GM21526 (cell line): ENCODE data around the gene NPM1.
A peak's percentile ranks its signal among the peaks of the same experiment; 100 is the strongest.
"Not testable (repeated sequence)": the region's sequence is repeated elsewhere in the genome, so short reads cannot be mapped to it uniquely, and the experiment has no call there.

Experiments
- ATAC-seq: cut with Tn5 transposase; IDR thresholded peaks from one replicate; pipeline ENCODE4 v1.9.1; 2021; ENCODE audit warnings: moderate library complexity; ENCODE audit not compliant: unreplicated experiment, low FRiP score

The NPM1 gene

DNA sequence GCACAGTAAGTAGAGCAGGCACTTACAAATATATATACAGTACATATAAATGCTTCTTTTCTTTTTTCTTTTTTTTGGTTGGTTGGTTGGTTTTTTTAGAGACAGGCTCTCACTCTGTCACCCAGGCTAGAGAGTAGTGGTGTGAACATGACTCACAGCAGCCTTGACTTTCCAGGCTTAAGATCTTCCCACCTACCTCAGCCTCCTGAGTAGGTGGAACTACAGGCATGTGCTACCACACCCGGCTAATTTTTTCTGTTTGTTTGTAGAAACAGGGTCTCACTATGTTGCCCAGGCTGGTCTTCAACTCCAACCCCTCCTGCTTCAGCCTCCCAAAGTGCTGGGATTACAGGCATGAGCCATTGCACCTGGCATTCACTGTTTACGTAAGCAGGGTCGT lies 2.6 kb upstream of the NPM1 start:
- not testable (repeated sequence) for ATAC-seq

DNA sequence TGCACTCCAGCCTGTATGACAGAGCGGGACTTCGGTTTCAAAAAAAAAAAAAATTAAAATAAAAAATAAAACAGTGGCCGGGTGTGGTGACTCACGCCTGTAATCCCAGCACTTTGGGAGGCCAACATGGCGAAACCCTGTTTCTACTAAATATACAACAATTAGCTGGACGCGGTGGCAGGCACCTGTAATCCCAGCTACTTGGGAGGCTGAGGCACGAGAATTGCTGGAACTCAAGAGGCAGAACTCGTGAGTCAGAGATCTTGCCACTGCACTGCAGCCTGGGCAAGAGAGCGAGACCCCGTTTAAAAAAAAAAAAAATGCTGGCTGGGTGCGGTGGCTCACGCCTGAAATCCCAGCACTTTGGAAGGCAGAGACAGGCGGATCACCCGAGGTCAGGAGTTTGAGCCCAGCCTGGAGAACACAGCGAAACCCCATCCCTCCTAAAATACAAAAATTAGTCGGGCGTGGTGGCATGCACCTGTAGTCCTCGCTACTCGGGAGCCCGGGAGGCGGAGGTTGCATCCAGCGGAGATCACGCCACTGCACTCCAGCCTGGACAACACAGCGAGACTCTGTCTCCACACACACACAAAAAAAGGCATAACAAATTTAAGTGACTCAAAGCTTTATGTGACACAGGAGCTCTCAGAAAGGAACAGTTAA lies 1.5 kb upstream of the NPM1 start:
- no peak for ATAC-seq

DNA sequence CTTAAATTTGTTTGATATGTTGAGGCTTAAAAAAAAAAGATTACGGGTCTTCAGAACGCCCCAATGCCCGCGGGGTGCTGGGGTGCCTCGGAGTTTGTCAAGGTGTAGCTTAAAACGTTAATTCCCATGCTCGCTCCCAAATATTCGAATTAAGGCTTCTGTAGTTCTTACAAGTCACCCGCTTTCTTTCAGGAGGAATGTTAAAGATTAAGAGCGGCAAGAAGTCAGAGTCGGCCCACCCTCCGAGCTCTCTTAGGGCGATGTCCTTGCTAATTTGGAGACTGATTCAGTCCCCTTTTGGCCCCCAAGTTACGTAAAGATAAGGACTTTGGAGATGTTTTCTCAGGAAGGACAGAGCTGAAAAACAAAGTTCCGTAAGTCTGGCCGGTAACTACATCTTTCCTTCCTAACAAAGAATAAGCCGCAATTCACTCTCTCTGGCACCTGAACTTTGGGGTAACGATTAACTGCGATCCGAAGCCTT lies 746 bp upstream of the NPM1 start:
- no peak for ATAC-seq

DNA sequence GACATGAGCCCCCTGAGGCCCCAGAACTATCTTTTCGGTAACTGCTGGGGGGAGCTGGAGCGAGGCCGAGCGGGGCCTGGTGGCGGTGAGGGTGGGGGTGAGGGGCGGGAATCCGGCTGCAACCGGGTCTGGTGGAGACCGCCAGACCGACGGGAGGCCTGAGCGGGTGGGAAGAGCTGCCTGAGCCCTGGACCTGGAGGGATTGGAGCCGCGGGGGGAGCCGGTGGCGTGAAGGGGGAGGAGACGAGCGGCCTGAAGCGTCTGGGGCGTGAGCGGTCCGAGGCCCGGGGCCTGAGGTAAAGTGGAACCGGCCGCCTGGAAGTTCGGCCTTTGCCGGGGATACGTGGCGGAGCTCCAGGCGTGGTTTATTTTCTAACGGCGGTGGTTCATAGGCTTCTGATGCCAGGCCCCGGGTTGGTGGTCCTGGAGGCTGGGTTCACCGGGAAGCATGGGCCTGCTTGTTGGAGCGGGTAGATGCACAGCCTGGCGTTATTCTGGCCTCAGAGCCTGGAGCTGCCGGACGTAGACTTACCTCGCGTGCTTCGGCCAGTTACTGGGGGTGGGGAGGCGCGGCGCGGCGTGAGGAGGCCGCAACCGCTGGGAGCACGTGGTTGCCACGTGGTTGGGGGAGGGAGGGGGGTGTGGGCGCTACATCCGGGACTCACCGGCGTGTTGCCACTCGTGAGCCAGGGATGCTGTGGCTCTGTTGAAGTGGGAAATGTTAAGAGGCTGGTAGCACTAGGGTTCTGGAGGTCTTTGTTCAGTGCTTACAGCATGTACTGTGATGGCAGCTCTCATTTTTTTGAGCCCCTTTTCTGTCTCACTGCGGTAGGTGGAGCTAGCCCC lies 544 bp downstream of the NPM1 start:
- peak; percentile 31 for ATAC-seq

DNA sequence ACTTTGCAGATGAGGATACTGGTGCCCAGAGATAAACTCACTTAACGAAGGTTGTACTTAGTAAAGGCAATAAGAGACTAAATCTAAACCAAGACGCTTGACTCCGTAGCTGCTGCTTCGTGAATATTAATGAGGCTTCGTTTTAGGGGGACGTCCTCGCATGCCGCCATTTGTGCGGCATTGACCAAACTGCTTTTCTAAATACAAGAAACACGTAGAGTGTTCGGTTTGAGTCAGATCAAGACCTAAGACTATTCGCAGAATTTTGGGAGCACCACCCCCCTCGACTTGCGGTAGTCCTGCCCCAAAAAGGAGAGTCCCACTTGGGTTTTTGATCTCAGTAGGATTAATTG lies 1.1 kb downstream of the NPM1 start:
- no peak for ATAC-seq

DNA sequence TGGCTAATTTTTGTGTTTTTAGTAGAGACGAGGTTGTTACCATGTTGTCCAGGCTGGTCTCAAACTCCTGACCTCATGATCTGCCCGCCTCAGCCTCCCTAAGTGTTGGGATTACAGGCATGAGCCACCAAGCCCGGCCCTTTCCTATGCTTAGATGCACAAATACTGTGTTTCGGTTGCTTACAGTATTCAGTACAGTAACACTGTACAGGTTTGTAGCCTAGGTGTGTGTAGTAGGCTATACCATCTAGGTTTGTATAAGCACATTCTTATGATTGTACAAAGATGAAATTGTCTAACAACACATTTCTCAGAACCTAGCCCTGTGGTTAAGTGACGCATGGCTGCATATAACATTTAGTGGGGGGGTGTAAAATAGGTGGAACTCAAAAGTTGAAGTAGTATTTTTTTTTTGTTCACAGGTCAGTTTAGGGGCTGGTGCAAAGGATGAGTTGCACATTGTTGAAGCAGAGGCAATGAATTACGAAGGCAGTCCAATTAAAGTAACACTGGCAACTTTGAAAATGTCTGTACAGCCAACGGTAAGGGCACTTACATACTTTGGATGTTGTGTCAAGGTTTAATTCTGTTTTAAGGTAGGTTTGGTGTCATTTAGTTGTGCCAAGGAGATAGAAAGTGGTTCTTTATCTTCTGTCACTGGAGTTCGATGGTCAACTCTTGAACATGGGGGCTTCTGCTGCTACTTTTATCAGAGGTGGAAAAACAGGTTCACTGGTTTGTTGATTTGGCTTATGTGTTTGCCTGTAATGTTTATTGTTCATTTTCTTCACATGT lies 3.4 kb downstream of the NPM1 start:
- ATAC-seq = no peak

DNA sequence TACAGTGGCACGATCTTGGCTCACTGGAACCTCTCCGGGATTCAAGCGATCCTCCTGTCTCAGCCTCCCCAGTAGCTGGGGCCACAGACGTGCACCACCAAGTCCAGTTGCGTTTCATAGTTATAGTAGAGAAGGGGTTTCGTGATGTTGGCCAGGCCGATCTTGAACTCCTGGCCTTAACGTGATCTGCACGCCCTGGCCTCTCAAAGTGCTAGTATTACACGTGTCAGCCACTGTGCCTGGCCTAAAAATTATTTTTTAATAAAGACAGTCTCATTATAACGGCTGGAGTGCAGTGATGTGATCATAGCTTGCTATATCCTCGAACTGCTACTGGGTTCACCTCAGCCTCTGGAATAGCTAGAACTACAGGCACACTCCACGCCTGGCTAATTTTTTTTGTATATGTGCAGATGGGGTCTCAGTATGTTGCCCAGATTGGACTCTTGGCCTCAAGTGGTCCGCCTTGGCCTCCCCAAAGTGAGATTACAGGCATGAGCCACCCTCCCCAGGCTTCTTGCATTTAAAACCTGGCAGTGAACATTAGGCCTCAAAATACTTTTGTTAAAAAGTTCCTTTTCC lies 4.4 kb downstream of the NPM1 start:
- ATAC-seq = no peak

DNA sequence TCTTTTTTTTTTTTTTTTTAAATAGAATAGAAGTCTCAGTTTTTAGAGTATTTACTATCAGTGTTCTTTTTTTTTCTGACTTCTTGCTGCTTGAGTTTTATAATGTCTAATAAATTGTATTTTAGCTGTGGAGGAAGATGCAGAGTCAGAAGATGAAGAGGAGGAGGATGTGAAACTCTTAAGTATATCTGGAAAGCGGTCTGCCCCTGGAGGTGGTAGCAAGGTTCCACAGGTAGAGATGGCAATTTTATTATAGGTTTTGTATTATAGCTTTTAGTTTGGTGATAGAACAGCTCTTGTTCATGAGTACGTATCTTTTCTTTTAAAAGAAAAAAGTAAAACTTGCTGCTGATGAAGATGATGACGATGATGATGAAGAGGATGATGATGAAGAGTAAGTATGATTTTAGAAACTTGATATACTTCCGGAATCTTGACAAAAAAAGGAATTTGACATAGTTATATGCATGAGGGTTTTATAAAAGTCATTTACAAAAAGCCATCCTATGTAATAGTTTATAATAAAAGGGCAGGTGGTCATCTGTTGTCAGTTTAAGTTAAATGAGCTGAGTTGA lies 5.0 kb downstream of the NPM1 start:
- ATAC-seq = no peak

DNA sequence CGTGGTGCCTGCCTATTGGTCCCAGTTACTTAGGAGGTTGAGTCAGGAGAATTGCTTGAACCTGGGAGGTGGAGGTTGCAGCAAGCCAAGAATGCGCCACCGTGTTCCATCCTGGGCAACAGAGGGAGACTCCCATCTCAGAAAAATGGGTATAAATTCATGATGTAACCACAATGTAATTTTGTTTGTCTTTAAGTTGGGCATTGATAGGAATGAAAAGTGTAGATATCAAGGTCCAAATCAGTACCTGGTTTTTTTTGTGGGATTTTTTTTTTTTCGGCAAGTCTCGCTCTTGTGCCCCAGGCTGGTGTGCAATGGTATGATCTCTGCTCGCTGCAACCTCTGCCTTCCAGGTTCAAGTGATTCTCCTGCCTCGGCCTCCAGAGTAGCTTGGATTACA lies 7.4 kb downstream of the NPM1 start:
- ATAC-seq = no peak

DNA sequence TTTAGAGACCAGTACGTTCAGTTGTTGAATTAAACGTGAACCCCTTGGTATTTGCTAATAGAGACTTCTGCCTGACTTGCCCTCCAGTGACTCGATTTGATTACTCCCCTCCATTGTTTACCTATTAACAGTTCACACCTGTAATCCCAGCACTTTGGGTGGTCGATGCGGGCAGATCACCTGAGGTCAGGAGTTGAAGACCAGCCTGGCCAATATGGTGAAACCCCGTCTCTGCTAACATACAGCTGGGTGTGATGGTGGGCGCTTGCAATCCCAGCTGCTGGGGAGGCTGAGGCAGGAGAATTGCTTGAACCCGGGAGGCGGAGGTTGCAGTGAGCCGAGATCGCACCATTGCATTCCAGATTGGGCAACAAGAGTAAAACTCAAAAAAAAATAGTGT lies 8.9 kb downstream of the NPM1 start:
- not testable (repeated sequence) for ATAC-seq

DNA sequence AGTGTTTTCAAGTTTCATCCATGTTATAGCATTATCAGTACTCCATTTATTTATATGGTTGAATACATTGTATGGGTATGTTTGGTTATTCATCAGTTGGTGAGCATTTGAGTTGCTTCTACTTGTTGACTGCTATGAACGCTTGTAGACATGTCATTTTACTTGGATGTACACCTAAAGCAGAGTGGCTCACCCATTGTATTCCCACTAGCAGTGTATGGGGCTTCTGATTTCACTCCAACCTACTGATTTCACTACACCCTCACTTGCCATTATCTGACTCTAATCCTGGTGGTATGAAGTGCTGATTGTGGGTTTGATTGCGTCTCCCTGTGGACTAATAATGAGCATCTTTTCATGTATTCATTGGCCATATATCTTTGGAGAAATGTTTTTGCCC lies 9.5 kb downstream of the NPM1 start:
- no peak for ATAC-seq

DNA sequence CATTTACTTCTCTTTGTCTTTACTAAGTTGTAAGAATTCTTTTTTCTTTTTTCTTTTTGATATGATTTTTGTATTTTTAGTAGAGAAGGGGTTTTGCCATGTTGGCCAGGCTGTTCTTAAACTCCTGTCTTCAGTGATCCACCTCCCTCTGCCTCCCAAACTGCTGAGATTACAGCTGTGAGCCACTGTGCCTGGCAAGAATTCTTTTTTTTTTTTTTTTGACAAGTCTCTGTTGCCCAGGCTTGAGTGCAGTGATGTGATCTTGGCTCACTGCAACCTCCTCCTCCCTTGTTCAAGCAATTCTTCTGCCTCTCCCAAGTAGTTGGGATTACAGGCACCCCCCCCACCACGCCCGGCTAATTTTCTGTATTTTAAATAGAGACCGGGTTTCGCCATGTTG lies 9.9 kb downstream of the NPM1 start:
- ATAC-seq = no peak

DNA sequence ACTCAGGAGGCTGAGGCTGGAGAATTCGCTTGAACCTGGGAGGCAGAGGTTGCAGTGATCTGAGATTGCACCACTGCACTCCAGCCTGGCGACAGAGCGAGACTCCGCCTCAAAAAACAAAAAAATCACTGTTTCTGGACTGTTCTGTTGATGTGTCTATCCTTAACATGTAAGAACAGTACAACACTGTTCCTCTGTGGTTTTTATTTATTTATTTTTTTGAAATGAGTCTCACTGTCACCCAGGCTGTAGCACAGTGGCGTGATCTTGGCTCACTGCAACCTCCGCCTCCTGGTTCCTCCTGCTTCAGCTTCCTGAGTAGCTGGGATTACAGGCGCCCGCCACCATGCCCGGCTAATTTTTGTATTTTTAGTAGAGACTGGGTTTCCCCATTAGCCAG lies 11.0 kb downstream of the NPM1 start:
- not testable (repeated sequence) for ATAC-seq

DNA sequence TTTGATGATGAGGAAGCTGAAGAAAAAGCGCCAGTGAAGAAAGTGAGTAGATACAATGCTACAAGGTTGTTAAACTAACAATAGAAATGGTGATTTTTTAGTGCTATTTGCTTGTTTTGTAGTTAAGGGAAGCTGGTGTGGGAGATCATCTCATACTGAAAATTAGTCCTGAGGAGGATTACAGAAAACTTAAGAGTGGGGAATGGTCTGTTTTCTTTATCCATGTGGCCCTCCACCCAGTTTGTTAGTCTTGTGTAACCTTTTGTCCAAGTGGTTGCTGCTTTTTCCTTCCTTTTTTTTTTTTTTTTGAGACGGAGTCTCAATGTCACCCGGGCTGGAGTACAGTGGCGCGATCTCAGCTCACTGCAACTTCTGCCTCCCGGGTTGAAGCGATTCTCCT lies 12.5 kb downstream of the NPM1 start:
- no peak for ATAC-seq

DNA sequence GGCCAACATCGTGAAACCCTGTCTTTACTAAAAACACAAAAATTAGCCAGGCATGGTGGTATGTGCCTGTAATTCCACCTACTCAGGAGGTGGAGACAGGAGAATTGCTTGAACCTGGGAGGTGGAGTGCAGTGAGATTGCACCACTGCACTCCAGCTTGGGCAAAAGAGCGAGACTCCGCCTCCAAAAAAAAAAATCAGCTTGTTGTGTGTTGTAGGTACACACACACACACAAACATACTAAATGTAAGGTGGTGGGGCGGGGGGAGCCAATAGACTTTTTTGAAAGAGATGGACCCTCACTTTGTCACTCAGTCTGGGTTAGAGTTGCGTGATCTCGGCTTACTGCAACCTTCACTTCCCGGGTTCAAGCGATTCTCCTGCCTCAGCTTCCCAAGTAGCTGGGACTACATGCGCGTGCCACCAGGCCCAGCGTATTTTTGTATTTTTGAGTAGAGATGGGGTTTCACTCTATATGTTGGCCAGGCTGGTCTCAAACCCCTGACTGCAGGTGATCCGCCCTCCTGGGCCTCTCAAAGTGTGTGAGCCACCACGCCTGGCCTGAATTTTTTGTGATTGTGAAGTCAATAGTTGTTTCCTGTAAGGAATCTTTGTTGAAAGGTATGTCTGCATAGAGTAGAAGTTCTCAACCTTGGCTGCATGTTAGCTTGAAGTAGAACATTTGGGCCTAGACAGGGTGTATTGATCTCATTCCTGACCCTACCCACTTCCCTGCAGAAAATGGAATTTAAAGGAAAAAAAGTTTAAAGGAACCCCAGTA lies 13.7 kb downstream of the NPM1 start:
- no peak for ATAC-seq

DNA sequence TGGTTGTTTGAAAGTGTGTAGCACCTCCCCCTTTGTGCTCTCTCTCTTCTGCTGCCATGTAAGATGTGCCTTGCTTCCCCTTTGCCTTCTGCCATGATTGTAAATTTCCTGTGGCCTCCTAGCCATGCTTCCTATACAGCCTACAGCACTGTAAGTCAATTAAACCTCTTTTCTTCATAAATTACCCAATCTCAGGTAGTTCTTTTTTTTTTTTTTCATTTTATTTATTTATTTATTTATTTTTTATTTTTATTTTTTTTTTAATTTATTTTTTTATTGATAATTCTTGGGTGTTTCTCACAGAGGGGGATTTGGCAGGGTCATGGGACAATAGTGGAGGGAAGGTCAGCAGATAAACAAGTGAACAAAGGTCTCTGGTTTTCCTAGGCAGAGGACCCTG lies 15.1 kb downstream of the NPM1 start:
- not testable (repeated sequence) for ATAC-seq

DNA sequence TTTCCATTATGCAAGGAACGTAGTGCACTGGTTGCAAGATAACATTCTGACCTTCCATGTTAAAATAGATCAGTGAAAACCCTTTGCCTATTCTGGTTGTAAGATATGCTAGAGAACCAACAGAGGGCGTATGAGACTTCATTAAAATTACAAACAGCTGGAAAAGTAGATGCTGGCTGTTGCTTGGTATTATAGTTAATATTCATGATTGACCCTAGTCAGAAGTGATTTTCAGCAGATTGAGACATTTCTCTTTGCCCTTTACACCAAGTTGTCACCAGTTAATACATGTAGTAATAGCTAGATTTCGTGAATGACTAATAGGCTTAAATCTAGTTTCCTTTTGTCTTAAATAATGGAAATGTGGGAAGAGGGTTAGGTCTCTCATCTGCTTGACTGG lies 18.0 kb downstream of the NPM1 start:
- ATAC-seq = no peak

DNA sequence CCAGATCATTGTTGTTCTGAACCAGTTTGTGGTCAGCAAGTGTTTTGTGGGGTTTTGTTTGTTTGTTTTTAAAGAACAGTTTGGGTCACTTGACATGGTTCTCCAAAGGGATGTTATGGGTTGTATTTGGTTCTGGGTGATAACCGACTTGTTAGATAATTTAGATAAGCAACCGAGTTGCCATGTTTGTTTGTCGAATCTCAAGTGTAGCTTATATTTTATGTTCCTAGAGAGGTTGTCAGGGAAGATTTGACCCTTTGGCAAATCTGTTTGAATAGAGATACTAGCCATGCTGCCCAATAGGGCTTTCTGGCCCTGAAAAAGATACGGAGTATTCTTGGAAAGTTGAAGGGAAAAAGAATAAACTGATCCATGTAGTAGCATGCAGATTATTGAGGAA lies 19.6 kb downstream of the NPM1 start:
- no peak for ATAC-seq

DNA sequence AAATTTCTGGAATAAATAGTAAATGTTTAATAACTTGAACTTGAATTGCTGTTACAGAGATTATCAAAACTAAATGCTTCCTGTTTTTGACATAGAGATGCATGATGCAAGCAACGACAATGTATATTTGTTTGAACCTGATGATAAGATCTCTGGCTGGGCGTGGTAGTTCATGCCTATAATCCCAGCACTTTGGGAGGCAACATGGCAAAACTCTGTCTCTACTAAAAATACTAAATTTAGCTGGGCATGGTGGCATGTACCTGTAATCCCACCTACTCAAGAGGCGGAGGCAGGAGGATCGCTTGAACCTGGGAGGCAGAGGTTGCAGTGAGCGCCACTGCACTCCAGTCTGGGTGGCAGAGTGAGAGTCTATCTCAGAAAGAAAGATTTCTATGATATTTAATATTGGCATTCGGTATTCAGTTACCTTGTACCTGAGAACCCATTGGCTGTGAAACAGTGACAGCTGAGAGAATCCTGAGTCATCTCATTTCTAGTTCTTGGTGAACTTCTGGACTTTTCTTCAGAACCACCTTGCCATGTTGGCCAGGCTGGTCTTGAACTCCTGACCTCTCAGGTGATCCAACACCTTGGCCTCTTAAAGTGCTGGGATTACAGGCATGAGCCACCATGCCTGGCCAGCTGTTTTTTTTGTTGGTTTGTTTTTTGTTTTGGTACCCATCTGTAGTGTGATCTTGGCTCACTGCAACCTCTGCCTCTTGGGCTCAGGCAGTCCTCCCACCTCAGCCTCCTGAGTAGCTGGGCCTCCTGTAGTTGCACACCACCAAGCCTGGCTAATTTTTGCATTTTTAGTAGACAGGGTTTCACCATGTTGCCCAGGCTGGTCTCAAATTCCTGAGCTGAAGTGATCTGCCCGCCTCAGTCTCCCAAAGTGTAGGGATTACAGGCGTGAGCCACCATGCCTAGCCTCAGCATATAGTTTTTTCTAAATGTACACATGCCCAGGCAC lies 21.8 kb downstream of the NPM1 start:
- no peak for ATAC-seq
